WTC11 (cell line): ENCODE data around the gene RIBC2.

ENCODE experiments used
- CREB1 ChIP-seq: sonication (generic); formaldehyde crosslinking; IDR thresholded peaks from 2 replicates; pipeline ENCODE4 v1.8.0; 2023; ENCODE audit warnings: mild to moderate bottlenecking, missing genetic modification reagents
- IRF2 ChIP-seq: sonication (generic); formaldehyde crosslinking; IDR thresholded peaks from 2 replicates; pipeline ENCODE4 v1.8.0; 2022; ENCODE audit warnings: low read depth, missing genetic modification reagents, borderline replicate concordance
- ZNF138 ChIP-seq: sonication (generic); formaldehyde crosslinking; conservative IDR thresholded peaks from 2 replicates; pipeline ENCODE4 v1.8.1; 2022; ENCODE audit warnings: mild to moderate bottlenecking, moderate library complexity, missing genetic modification reagents
- ZNF317 ChIP-seq: sonication (generic); formaldehyde crosslinking; IDR thresholded peaks from 2 replicates; pipeline ENCODE4 v1.8.1; 2023; ENCODE audit warnings: low read depth, mild to moderate bottlenecking, moderate library complexity, missing genetic modification reagents, borderline replicate concordance
- ZNF671 ChIP-seq: fragments of 250-450 bp; sonication (Bioruptor Pico); IDR thresholded peaks from 2 replicates; pipeline ENCODE4 v1.8.0; 2021; ENCODE audit warnings: mild to moderate bottlenecking
- TF ChIP-seq, protein P1 (sequence below): fragments of 200-600 bp; IDR thresholded peaks from 2 replicates; pipeline ENCODE4 v1.8.0; 2022; ENCODE audit warnings: antibody characterized with exemption
- TF ChIP-seq, protein P2 (sequence below): sonication (generic); formaldehyde crosslinking; IDR thresholded peaks from 2 replicates; pipeline ENCODE4 v1.8.0; 2022; ENCODE audit warnings: mild to moderate bottlenecking, missing genetic modification reagents
- TF ChIP-seq, protein P3 (sequence below): sonication (generic); formaldehyde crosslinking; IDR thresholded peaks from 2 replicates; pipeline ENCODE4 v1.8.1; 2022; ENCODE audit warnings: low read depth, missing genetic modification reagents, borderline replicate concordance
- TF ChIP-seq, protein P4 (sequence below): sonication (generic); formaldehyde crosslinking; IDR thresholded peaks from 2 replicates; pipeline ENCODE4 v1.8.1; 2023; ENCODE audit warnings: mild to moderate bottlenecking, missing genetic modification reagents, moderate library complexity

DNA sequence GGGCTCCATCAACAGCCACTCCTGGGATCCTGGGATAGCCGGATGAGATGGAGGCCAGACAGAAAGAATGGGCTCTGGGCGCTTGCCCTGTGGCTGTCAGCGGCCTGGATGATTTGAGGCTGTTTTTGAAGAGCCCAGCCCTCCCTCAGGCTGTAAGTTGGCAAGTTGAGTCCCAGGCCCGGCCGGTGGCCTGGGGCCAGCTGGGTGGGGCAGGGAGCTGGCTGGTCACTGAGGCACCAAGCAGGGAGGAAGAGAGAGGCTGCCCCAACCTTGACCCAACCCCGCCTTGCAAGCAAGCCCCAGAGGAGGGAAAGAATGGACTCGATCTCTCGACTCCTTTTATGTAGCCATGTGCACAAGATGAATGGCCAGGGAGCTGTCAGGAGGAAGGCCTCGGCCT lies 34.9 kb downstream of the RIBC2 start:
- TF ChIP-seq, protein P1, sequence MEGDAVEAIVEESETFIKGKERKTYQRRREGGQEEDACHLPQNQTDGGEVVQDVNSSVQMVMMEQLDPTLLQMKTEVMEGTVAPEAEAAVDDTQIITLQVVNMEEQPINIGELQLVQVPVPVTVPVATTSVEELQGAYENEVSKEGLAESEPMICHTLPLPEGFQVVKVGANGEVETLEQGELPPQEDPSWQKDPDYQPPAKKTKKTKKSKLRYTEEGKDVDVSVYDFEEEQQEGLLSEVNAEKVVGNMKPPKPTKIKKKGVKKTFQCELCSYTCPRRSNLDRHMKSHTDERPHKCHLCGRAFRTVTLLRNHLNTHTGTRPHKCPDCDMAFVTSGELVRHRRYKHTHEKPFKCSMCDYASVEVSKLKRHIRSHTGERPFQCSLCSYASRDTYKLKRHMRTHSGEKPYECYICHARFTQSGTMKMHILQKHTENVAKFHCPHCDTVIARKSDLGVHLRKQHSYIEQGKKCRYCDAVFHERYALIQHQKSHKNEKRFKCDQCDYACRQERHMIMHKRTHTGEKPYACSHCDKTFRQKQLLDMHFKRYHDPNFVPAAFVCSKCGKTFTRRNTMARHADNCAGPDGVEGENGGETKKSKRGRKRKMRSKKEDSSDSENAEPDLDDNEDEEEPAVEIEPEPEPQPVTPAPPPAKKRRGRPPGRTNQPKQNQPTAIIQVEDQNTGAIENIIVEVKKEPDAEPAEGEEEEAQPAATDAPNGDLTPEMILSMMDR = no peak
- TF ChIP-seq, protein P2, sequence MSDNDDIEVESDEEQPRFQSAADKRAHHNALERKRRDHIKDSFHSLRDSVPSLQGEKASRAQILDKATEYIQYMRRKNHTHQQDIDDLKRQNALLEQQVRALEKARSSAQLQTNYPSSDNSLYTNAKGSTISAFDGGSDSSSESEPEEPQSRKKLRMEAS = no peak
- TF ChIP-seq ZNF671 (CRISPR knock-in tag) = no peak
- no peak for TF ChIP-seq CREB1 (CRISPR knock-in tag)
- TF ChIP-seq, protein P3, sequence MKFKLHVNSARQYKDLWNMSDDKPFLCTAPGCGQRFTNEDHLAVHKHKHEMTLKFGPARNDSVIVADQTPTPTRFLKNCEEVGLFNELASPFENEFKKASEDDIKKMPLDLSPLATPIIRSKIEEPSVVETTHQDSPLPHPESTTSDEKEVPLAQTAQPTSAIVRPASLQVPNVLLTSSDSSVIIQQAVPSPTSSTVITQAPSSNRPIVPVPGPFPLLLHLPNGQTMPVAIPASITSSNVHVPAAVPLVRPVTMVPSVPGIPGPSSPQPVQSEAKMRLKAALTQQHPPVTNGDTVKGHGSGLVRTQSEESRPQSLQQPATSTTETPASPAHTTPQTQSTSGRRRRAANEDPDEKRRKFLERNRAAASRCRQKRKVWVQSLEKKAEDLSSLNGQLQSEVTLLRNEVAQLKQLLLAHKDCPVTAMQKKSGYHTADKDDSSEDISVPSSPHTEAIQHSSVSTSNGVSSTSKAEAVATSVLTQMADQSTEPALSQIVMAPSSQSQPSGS = no peak
- TF ChIP-seq, protein P4, sequence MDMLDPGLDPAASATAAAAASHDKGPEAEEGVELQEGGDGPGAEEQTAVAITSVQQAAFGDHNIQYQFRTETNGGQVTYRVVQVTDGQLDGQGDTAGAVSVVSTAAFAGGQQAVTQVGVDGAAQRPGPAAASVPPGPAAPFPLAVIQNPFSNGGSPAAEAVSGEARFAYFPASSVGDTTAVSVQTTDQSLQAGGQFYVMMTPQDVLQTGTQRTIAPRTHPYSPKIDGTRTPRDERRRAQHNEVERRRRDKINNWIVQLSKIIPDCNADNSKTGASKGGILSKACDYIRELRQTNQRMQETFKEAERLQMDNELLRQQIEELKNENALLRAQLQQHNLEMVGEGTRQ (CRISPR knock-in tag) = no peak
- no peak for TF ChIP-seq ZNF317 (CRISPR knock-in tag)
- TF ChIP-seq IRF2 (CRISPR knock-in tag) = no peak
- no peak for TF ChIP-seq ZNF138
